ENCODE results near the gene USP20. TPM values are rescaled to one million over a fixed set of nuclear protein-coding genes. Genes with fewer than 3 reads are reported as not detected.
A peak's percentile ranks its signal among the peaks of the same experiment; 100 is the strongest.

USP20 gene
- total and polyA plus RNA-seq, 2 donors (not counting 3 experiments of a cell fraction or from before 2014, with no cell fraction given), result 13.4 to 25.9 TPM

GRCh38 chr9:129848712-129849441, 13.6 kb downstream of the USP20 start:
- Histone ChIP-seq H4K20me1 (replicated peaks; ENCODE audit: control insufficient read depth, extremely low read depth, insufficient read depth, low read length) (no peaks in the 10 kb centered on the region), H3K9me3 (replicated peaks; ENCODE audit: control insufficient read depth, insufficient read depth, low read length) (no peaks in the 10 kb centered on the region), H3K9me1 (replicated peaks; ENCODE audit: control insufficient read depth, extremely low read depth, insufficient read depth, low read length) (no peaks in the 10 kb centered on the region), H3K36me3 (ENCODE audit: control insufficient read depth in 2 of 2, extremely low read depth in 1 of 2, insufficient read depth in 2 of 2, low read length in 2 of 2) (peaks cover 2 to 21% of the 10 kb centered on the region in 2 experiments), H3K4me3 (replicated peaks in 1 of 3; ENCODE audit: insufficient read depth in 1 of 3, low read depth in 1 of 3, low read length in 3 of 3) (no peak overlapping the region), H3K27ac (ENCODE audit: insufficient read depth, low read depth, low read length) (no peak overlapping the region), H3K27me3 (ENCODE audit: control insufficient read depth in 2 of 2, insufficient read depth in 2 of 2, low read length in 2 of 2) (no peaks in the 10 kb centered on the region), H3K4me1 (ENCODE audit: control insufficient read depth, extremely low read depth, insufficient read depth, low read length) (peaks cover 2% of the 10 kb centered on the region), H3K79me2 (ENCODE audit: control insufficient read depth, insufficient read depth, low read length) (no peaks in the 10 kb centered on the region), H3K4me2 (ENCODE audit: insufficient read depth, low read length) (no peak overlapping the region), H3K9ac (replicated peaks; ENCODE audit: extremely low read depth, insufficient read depth, low read length) (no peak overlapping the region), H2AFZ (ENCODE audit: low read depth, low read length) (no peak overlapping the region)
- TF ChIP-seq FOS (IDR thresholded peaks at IDR 0.05; ENCODE audit: borderline replicate concordance, insufficient read depth, low read length) (no peak), MAX (IDR thresholded peaks at IDR 0.05; ENCODE audit: insufficient read depth, insufficient read length) (no peak)
- no TSS peak for BruUV-seq (replicated peaks)
- intact Hi-C loops (cut with micrococcal nuclease), result no loop called here
- ChIA-PET CTCF (interaction anchor here (1.8 kb wide), 1 partner anchor 10 kb away, joined by 5 read pairs; no protein-coding TSS in a partner anchor), POLR2A (no interaction called here)
- no peak for FAIRE-seq
- dilution Hi-C loops (cut with MboI; ENCODE audit: extremely low pct_ligation_motif_present, low sequenced_read_pairs), result no loop called here
- DNase-seq (ENCODE audit: low read depth, low spot score), result no peak

DNA sequence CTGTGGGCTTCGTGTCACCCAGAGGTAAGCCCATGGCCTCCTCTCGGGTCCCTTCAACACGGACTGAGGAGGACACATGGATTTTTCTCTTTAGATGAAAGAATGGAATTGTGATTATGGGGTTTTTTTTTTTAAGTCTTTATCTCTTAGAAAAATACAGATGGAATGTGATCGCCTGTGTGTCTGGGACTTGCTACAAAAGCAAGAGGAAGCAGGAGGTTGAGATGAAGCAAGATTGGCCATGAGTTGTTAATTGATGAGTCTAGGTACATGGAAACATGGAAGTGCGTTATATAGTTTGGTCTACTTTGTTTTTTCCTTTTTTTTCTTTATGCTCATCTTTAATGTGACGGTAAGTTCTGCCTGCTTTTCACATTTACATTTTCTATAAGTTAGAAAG, 14.6 kb downstream of the USP20 start:
- Histone ChIP-seq H3K27ac (ENCODE audit: insufficient read depth, low read depth, low read length) (no peak overlapping the region), H3K36me3 (ENCODE audit: control insufficient read depth in 2 of 2, extremely low read depth in 1 of 2, insufficient read depth in 2 of 2, low read length in 2 of 2) (peaks cover 2 to 25% of the 10 kb centered on the region in 2 experiments), H3K27me3 (ENCODE audit: control insufficient read depth in 2 of 2, insufficient read depth in 2 of 2, low read length in 2 of 2) (no peaks in the 10 kb centered on the region), H3K4me2 (ENCODE audit: insufficient read depth, low read length) (no peak overlapping the region), H3K9ac (replicated peaks; ENCODE audit: extremely low read depth, insufficient read depth, low read length) (no peak overlapping the region), H3K79me2 (ENCODE audit: control insufficient read depth, insufficient read depth, low read length) (no peaks in the 10 kb centered on the region), H3K9me3 (replicated peaks; ENCODE audit: control insufficient read depth, insufficient read depth, low read length) (no peaks in the 10 kb centered on the region), H2AFZ (ENCODE audit: low read depth, low read length) (no peak overlapping the region), H3K9me1 (replicated peaks; ENCODE audit: control insufficient read depth, extremely low read depth, insufficient read depth, low read length) (no peaks in the 10 kb centered on the region), H3K4me1 (ENCODE audit: control insufficient read depth, extremely low read depth, insufficient read depth, low read length) (peaks cover 2% of the 10 kb centered on the region), H3K4me3 (replicated peaks in 1 of 3; ENCODE audit: insufficient read depth in 1 of 3, low read depth in 1 of 3, low read length in 3 of 3) (no peak overlapping the region), H4K20me1 (replicated peaks; ENCODE audit: control insufficient read depth, extremely low read depth, insufficient read depth, low read length) (no peaks in the 10 kb centered on the region)
- intact Hi-C loops (cut with micrococcal nuclease) (no loop called here), dilution Hi-C loops (cut with MboI; ENCODE audit: extremely low pct_ligation_motif_present, low sequenced_read_pairs) (no loop called here)
- CTCF ChIA-PET, result interaction anchor here (1.8 kb wide), 1 partner anchor 11 kb away, joined by 5 read pairs; no protein-coding TSS in a partner anchor
- TF ChIP-seq GATA2 (IDR thresholded peaks at IDR 0.05; ENCODE audit: insufficient read depth, insufficient read length, low read depth, low read length) (no peak), MYC (IDR thresholded peaks at IDR 0.05; ENCODE audit: low read depth, low read length) (no peak), POLR2A (IDR thresholded peaks at IDR 0.05; ENCODE audit: low read depth, low read length) (no peak), POLR2AphosphoS5 (IDR thresholded peaks at IDR 0.05; ENCODE audit: insufficient read depth, low read depth, low read length) (no peak), FOS (IDR thresholded peaks at IDR 0.05; ENCODE audit: borderline replicate concordance, insufficient read depth, low read length) (no peak), EZH2 (IDR thresholded peaks at IDR 0.05; ENCODE audit: borderline replicate concordance, low read depth, low read length, severe bottlenecking) (no peak), MAX (IDR thresholded peaks at IDR 0.05; ENCODE audit: insufficient read depth, insufficient read length) (no peak), JUN (IDR thresholded peaks at IDR 0.05; ENCODE audit: borderline replicate concordance, insufficient read depth, insufficient read length, low read depth) (no peak)
- TF ChIP-seq, protein P1, sequence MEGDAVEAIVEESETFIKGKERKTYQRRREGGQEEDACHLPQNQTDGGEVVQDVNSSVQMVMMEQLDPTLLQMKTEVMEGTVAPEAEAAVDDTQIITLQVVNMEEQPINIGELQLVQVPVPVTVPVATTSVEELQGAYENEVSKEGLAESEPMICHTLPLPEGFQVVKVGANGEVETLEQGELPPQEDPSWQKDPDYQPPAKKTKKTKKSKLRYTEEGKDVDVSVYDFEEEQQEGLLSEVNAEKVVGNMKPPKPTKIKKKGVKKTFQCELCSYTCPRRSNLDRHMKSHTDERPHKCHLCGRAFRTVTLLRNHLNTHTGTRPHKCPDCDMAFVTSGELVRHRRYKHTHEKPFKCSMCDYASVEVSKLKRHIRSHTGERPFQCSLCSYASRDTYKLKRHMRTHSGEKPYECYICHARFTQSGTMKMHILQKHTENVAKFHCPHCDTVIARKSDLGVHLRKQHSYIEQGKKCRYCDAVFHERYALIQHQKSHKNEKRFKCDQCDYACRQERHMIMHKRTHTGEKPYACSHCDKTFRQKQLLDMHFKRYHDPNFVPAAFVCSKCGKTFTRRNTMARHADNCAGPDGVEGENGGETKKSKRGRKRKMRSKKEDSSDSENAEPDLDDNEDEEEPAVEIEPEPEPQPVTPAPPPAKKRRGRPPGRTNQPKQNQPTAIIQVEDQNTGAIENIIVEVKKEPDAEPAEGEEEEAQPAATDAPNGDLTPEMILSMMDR (IDR thresholded peaks at IDR 0.05; ENCODE audit: extremely low read depth in 1 of 2, insufficient read depth in 1 of 2, low read depth in 1 of 2, low read length in 2 of 2), result no peak
- POLR2A ChIA-PET, result no interaction called here
- BruUV-seq (replicated peaks), result no TSS peak
- FAIRE-seq (no peak), DNase-seq (ENCODE audit: low read depth, low spot score) (peak; percentile 25)
